Stimulated activated CD4-positive, alpha-beta T cell treated with anti-CD3 and anti-CD28 coated beads, TNF-alpha, amount 100 ng/mL, for 4 hours (primary cell): ENCODE results near the gene VEZT.
"Not testable (repeated sequence)": the region's sequence is repeated elsewhere in the genome, so short reads cannot be mapped to it uniquely, and the experiment has no call there.

Experiments used
- DNase-seq, 3 experiments: peaks; one replicate each; pipeline ENCODE4 v3.0.0-alpha.2; 2020; ENCODE audit warnings: low read depth in 3 of 3

VEZT gene

DNA sequence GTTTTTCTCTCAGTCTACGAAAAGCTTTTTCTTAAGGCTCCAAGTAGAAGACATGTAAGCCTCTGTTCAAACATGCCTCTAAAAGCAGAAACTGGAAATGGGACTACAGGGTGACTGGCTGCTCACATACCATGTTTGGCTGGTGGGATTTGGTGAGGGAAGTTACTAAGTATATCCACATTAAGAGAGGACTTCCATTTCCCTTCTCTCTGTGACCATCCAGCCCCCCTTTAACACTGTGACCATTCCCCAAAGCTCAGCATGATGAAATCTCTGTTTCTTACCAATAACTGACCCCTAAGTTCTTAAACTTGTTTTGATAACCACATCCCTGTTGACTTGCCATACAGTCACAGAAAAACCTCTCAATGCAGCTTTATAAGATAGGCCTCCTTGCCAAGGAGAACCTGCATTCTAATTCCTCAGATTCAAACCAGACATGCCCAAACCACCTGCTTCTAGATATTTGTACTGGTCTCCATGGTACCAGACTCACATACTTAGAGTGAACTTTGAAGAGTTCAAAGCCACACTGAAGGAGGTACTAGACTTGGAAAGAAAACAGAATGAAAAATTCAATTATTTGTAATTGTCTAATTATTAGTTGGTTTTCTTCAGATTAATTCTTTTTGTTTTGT, 102.2 kb downstream of the VEZT start:
- DNase-seq: no peak

DNA sequence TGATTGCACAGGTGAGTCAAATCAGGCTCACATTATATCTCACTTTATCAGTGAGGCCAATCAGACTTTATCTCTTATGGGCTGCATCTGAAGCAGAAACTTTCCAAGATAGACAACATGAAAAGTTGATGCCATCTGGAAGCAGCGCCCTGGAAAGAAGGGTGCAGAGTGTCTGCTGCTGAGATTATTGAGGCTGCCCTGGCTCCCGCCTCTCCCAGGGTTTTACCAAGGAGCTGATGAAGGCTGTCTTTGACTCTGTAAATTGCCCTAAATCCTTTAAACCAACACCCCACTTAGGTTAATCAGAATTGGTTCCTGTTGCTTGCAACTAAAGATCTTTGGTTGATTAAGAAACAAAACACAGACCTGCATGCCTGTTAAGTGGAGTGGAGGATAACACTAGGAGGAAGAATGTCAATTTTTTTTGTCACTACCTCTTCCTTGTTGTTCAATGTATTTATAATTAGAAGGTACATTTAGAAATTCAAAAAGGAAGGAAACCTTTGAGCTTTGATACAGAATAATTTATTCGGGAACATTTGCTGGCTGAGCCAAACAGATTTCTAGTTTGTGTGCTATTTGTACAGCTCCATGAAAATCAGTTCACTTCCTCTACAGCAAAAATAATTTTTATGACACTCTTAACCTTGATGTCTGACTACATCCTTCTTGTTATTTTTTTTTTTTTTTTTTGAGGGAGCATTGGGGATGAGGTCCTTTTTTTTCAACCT, 104.1 kb downstream of the VEZT start:
- DNase-seq: no peak

DNA sequence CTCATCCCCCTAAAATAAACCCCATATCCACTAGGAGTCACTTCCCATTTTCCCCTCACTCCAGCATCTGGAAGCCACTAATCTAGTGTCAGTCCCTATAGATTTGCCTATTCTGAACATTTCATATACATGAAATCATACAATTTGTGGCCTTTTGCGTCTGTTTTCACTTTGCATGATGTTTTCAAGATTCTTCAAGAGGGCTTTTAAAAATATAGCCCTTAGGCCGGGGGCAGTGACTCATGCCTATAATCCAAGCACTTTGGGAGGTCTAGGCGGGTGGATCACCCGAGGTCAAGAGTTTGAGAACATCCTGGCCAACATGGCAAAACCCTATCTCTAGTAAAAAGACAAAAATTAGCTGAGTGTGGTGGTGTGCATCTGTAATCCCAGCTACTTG, 104.7 kb downstream of the VEZT start:
- no peak for DNase-seq

DNA sequence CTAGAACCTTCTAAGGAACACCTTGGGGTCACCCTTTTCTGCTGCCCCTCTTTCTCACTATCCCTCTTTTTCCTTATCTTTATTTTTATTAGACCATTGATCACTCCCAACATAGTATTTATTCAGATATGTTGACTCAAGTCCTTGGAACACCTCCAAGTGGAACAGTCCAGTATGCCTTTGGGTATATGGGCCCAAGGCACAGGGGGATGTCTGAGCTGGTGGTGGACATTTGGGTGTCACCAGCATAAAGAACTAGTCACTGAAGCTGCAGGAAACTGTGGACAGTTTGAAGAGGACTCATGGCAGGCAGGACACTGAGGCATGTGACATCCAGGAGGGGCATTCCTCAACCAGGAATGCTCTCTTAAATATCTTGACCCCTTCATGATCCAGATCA, 105.6 kb downstream of the VEZT start:
- DNase-seq: no peak

DNA sequence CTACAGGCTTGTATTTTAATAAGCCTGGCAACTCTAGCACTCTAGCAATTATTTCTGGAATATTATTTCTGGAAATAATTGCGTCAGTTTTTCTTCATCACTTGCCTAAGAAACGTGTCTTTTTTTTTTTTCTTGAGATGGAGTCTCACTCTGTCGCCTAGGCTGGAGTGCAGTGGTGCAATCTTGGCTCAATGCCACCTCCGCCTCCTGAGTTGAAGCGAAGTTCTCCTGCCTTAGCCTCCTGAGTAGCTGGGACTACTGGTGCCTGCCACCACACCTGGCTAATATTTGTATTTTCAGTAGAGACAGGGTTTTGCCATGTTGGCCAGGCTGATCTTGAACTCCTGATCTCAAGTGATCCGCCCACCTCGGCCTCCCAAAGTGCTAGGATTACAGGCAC, 106.6 kb downstream of the VEZT start:
- DNase-seq: not testable (repeated sequence)

DNA sequence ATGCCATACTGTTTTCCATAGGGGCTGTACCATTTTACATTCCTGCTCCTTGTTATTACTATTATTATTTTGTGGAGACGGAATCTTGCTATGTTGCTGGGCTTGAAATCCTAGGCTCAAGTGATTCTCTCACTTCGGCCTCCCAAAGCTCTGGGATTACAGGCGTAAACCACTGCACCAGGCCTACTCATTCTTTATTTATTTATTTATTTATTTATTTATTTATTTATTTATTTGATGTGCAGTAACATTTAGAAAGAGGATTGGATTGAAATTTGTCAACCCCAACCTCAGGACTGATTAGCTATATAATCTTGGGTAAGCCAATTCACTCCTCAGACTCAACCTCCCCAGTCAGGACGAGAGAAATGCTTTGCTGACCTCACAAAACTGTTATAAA, 107.9 kb downstream of the VEZT start:
- no peak for DNase-seq

DNA sequence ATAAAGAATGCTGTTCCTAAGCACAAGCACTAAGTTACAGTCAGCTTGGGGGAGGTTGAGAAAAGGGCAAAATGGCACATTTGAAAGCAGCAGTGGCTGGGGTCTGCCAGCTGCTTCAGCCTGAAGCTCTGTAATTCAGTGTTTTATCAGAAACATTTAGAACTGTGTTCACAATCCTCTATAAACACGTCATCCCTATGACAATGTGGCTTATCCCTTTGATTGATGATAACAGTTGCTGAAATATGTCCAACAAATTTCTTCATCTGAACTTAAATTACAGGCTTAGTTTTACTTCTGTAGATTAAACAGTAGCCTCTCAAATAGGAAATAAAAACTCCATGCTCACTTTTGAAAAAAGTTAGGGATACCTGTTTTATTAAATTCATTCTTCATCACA, 108.8 kb downstream of the VEZT start:
- no peak for DNase-seq

DNA sequence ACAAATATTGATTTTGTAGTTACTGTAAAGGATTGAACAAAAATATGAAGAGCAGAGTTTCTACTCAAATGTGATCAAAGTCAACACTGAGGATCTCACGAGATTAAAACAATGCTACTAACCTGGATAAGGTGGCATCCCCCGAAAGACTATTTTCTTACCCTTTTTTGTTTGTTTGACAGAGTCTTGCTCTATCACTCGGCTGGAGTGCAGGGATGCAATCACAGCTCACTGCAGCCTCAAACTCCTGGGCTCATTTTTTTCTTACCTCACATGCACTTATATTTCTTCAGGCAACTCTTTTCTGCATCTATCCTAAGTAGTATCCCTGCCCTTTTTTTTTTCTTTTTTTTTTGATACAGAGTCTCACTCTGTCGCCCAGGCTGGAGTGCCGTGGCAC, 109.2 kb downstream of the VEZT start:
- no peak for DNase-seq

DNA sequence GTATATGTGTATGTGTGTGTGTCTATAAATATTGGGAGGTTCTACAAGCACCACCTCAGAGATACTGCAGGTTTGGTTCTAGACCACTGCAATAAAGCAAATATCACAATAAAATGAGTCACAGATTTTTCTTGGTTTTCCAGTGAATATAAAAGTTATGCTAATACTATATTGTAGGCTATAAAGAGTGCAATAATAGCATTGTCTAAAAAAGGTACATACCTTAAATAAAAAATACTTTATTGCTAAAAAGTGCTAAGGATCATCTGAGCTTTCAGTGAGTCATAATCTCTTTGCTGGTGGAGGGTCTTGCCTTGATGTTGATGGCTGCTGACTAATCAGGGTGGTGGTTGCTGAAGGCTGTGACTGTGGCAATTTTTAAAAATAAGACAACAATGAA, 111.1 kb downstream of the VEZT start:
- DNase-seq: no peak

DNA sequence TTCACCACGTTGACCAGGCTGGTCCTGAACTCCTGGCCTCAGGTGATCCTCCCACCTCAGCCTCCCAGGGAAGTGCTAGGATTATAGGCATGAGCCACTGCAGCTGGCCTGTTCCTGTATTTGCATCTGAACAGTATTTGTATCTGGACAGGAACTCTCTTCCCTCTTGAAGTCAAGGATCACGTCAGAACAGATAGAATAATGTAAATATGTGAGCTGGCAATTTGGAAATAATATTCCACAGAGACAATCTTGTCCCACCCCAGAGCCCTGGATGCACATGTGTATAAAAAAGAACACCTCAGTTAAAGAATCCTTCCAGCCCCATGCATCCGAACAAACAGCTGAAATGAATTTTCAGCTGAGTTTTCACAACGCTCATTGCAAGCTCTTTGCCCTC, 118.3 kb downstream of the VEZT start:
- DNase-seq: no peak

DNA sequence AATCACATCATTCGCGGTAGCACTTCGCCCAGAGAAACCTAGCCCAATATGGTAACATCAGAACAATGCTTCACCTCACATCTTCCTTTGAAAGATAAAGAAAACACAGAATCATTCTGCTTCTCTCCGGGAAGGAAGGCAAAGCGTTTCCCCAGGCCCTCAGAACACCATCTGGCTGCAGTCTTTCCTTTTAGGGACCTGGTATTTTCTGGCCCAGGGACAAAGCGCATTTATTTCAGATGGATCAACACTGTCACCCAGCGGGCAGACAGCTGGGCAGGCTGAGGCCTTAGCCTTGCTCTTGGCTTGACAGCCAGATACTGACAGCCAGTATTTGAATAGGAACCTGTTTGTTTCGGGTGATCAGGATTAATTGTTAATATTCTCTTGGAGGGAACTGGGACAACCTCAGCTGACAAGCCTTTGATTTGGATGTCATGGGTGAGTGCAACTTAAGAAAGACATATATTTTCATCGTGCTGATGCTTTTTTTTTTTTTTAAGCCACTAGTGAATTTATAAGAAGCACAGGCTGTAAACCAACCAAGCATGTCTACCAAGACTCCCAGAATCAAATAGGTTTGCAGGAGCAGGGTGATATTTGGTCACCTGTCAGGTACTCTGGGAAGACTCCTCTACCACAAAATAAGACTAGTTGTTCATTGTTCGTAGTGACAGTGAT, 118.9 kb downstream of the VEZT start:
- no peak for DNase-seq

DNA sequence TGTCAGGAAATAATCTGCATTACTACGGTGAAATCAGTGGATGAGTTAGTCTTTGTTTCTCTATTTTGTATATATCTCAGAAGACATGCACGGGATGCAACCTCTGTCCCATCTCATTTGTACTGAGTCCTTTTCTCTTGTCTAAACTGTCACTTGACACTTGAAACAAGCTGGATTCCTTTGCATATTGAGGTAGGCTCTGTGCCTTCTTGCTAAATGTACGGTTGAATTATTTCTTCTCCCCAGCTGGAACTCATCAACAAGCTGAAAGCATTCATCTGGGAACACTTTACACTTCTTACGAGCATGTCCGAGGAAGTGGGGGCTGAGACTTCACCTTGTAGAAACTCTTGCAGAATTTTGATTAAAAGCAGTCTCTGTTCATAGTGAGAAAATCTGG, 119.5 kb downstream of the VEZT start:
- no peak for DNase-seq

DNA sequence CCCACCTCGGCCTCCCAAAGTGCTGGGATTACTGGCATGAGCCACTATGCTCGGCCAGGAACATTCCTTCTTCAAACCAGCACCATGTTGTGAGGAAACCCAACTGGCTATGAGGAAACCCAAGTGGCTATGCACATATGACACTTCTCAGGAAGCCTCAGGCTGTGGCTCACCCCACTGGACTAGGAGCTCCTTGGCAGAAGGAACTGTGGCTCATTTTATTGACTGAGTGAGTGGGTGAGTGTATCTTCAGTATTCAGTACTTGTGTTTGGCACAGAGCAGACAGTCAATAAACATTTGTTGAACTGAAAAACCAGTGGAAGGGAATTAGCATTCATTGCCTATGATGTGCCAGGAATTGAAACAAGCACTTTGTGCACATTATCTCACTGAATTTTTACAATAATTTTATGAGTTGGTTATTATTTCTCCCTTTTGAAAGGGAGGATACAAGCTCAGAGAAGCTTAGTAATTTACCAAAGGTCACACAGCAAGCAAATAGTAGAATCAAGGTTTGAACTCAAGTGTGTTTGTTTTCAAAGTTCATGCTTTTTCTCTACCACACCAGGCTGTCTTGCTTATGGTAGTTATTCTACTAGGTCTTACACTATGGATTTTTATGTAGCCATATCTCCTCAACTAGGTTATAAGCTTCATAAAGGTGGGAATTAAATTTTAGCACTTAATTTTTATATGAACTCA, 121.6 kb downstream of the VEZT start:
- no peak for DNase-seq

DNA sequence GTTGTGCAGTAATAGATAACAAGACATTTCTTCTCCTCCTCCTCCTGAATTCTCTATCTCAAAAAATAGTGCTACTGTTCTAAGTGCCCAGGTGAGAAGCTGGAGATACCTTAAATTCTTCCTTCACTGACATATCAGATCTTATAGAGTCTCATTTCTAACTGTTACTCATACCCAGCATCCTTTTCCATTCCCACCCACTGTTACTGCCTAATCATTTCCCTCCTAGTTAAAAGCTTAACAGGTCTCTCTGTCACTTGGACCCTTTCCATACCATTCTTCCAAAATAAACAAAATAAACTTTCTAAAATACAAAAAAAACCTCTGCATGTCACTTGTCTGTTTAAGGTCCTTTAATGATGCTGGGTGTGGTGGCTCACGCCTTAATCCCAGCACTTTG, 124.4 kb downstream of the VEZT start:
- no peak for DNase-seq

DNA sequence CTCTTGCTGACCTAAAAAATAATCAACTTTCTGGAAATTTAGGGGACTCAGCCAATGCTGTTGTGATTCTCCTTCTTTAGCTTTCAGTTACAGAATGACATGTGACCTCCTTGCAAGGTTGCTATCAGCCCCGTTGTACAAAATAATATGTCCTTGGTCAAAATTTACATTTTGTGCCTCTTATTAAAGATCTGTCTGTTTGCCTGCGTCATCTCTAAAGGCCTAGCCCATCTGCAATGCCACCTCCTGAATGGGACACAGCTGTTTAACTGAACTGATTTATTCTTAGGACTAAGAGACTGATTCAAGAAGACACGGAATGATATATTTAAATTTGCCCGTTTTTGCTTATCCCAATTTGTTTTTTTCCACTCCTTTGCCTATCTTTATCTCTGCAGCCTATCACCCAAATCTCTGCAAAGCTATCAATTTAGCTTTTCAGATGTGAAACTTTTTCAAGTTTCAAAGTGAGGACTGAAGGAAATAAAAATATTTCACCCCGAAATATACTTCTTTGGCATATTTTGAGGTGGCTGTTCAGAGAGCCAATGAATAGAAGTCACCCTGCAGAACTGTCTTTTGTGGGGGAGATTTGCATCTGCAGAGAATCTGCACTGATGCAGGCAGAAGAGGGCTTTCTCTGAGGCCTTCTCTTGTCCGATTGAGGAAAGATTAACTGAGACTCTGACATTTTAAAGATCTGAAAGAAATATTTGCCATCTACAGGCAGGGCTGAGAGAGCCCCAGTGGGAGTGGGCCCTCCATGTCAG, 126.0 kb downstream of the VEZT start:
- DNase-seq: no peak

DNA sequence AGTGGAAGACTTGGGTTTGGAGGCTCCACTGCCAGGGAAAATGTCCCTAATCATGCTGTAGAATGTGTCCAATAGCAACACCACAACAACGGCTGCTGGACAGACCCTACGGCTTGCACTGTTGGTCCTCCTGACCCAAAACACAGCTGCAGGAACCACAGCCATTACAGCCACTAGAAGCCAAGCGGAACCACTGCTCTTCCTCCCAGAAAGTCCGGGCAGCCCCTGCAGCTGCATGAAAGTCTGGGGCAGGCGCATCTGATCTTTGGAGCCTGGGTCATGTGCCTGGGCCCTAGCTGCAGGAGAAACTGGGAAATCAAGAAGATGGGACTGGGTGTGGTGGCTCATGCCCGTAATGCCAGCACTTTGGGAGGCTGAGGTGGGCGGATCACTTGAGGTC, 131.7 kb downstream of the VEZT start:
- no peak for DNase-seq

DNA sequence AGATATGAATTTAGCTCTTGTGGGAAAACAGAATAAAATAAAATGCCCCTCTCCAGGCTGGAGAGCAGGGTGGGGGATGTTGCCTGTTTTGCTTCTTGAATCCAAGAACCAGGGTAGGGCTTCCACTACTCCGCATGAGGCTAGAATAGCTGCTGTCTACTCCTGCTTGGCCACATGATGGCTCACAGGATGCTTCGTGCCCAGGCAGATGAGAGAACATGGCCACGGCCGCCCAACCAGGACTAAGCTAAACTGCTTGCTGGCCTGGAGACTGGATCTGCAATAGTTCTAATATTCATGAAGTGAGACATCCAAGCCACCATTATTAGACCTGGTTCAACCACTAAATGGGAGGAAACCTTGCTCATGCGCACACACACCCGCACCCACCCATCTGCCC, 134.1 kb downstream of the VEZT start:
- DNase-seq: no peak
